HCT116 (cell line): ENCODE data around the gene RBM19. TPM values are rescaled to one million over a fixed set of nuclear protein-coding genes. Genes with fewer than 3 reads are reported as not detected.

Experiments
- ATAC-seq: fragments of 200-7000 bp; cut with Tn5 transposase; 2 replicates; pipeline ENCODE4 v1.9.1; 2020; ENCODE audit warnings: mild to moderate bottlenecking, moderate library complexity
- BruUV-seq: library from RNA; stranded (reverse); fragments of 400-500 nt; replicated peaks from 2 replicates; lab custom pipeline; 2021; lab: Mats Ljungman, UMichigan
- CTCF ChIA-PET: fragments of 300-600 bp; sonication (Branson Sonifier 250); formaldehyde crosslinking; loops from one replicate; lab custom pipeline; 2021; ENCODE audit warnings: antibody characterized with exemption; lab: Charles Lee
- POLR2A ChIA-PET: fragments of 300-600, 350-600 bp; sonication (Branson Sonifier 250); formaldehyde crosslinking; loops from one replicate; lab custom pipeline; 2021; ENCODE audit warnings: antibody characterized with exemption; lab: Charles Lee
- RAD21 ChIA-PET, 2 experiments: fragments of 300-600 bp; sonication (Branson Sonifier 250); formaldehyde crosslinking; loops; one replicate each; lab custom pipeline; 2023; ENCODE audit warnings: low total read pairs in 2 of 2; ENCODE audit not compliant: uncharacterized antibody in 2 of 2, unreplicated experiment in 2 of 2, low non-redundant PET in 1 of 2; lab: Charles Lee
- DNase-seq: peaks from one replicate; pipeline ENCODE4 v3.0.0-alpha.2; 2010; ENCODE audit warnings: low read depth, low spot score
- H2AFZ ChIP-seq: fragments of 200-600 bp; shearing (Covaris generic), sonication (generic); 2 replicates; pipeline ENCODE4 v1.6.1; 2017; ENCODE audit warnings: low read depth, mixed run types, mixed read lengths, antibody characterized with exemption, low read length; ENCODE audit not compliant: poor library complexity, severe bottlenecking
- H3K27ac ChIP-seq: 2 replicates; pipeline ENCODE4 v1.5.1; 2012; ENCODE audit warnings: low read depth, low read length
- H3K27me3 ChIP-seq: fragments of 200-600 bp; sonication (generic); 2 replicates; pipeline ENCODE4 v1.6.1; 2016; ENCODE audit warnings: mixed run types, low read length, mixed read lengths; ENCODE audit not compliant: insufficient read depth
- H3K36me3 ChIP-seq, 2 experiments: fragments of 200-500 bp in 1 of 2; fragments of 200-600 bp in 1 of 2; sonication (Bioruptor generic) in 1 of 2; sonication (generic) in 1 of 2; 2 replicates each; pipeline versions ENCODE4 v1.5.1 to v1.6.1; 2014 to 2016; ENCODE audit warnings: low read length in 2 of 2, inconsistent platforms in 1 of 2, mixed read lengths in 1 of 2, mixed run types in 1 of 2; ENCODE audit not compliant: insufficient read depth in 2 of 2, control insufficient read depth in 1 of 2
- H3K4me1 ChIP-seq, 2 experiments: fragments of 200-600 bp in 1 of 2; sonication (generic) in 1 of 2; 2 replicates each; pipeline versions ENCODE4 v1.5.1 to v1.6.1; 2012 to 2017; ENCODE audit warnings: low read length in 2 of 2, inconsistent platforms in 1 of 2, mild to moderate bottlenecking in 1 of 2, mixed read lengths in 1 of 2, mixed run types in 1 of 2, moderate library complexity in 1 of 2; ENCODE audit not compliant: insufficient read depth in 2 of 2, control insufficient read depth in 1 of 2
- H3K4me2 ChIP-seq: fragments of 200-600 bp; sonication (generic); 2 replicates; pipeline ENCODE4 v1.6.1; 2017; ENCODE audit warnings: mixed run types, low read length, mixed read lengths
- H3K4me3 ChIP-seq, 2 experiments: fragments of 200-600 bp in 1 of 2; sonication (generic) in 1 of 2; replicated peaks in 1 of 2; 2 replicates each; pipeline ENCODE4 v1.5.1; 2011 to 2016; ENCODE audit warnings: low read length in 2 of 2, control low read depth in 1 of 2, low read depth in 1 of 2, mild to moderate bottlenecking in 1 of 2, mixed read lengths in 1 of 2, mixed run types in 1 of 2
- H3K79me2 ChIP-seq: fragments of 200-600 bp; sonication (generic); 2 replicates; pipeline ENCODE4 v1.6.1; 2017; ENCODE audit warnings: mild to moderate bottlenecking, mixed run types, low read length, moderate library complexity, mixed read lengths; ENCODE audit not compliant: insufficient read depth
- H3K9ac ChIP-seq: fragments of 200-600 bp; sonication (generic); 2 replicates; pipeline ENCODE4 v1.6.1; 2016; ENCODE audit warnings: low read length, mixed read lengths
- H3K9me2 ChIP-seq: fragments of 200-600 bp; sonication (generic), shearing (Covaris generic); 2 replicates; pipeline ENCODE4 v1.6.1; 2017; ENCODE audit warnings: mixed run types, mild to moderate bottlenecking, moderate library complexity; ENCODE audit not compliant: insufficient read depth
- H3K9me3 ChIP-seq, 2 experiments: fragments of 200-500 bp in 1 of 2; fragments of 200-600 bp in 1 of 2; sonication (Bioruptor generic) in 1 of 2; sonication (generic) in 1 of 2; 2 replicates each; pipeline ENCODE4 v1.6.1; 2014 to 2017; ENCODE audit warnings: low read length in 2 of 2, mixed read lengths in 2 of 2, inconsistent platforms in 1 of 2, low read depth in 1 of 2, mild to moderate bottlenecking in 1 of 2, mixed run types in 1 of 2, moderate library complexity in 1 of 2; ENCODE audit not compliant: control insufficient read depth in 1 of 2, insufficient read depth in 1 of 2
- H4K20me1 ChIP-seq: fragments of 200-600 bp; sonication (generic), shearing (Covaris generic); 2 replicates; pipeline ENCODE4 v1.6.1; 2017; ENCODE audit warnings: mixed run types, mild to moderate bottlenecking, moderate library complexity; ENCODE audit not compliant: insufficient read depth
- CBX3 ChIP-seq: IDR thresholded peaks from 2 replicates; pipeline ENCODE4 v1.6.1; 2012; ENCODE audit warnings: low read depth
- ELF1 ChIP-seq: IDR thresholded peaks from 2 replicates; pipeline ENCODE4 v1.6.1; 2012; ENCODE audit warnings: low read depth, borderline replicate concordance
- FOSL1 ChIP-seq: IDR thresholded peaks from 2 replicates; pipeline ENCODE4 v1.6.1; 2012; ENCODE audit warnings: low read depth
- RAD21 ChIP-seq: IDR thresholded peaks from 2 replicates; pipeline ENCODE4 v1.6.1; 2012; ENCODE audit warnings: low read depth, mild to moderate bottlenecking
- SIN3A ChIP-seq: IDR thresholded peaks from 2 replicates; pipeline ENCODE4 v1.6.1; 2012; ENCODE audit warnings: low read depth
- TCF7L2 ChIP-seq: IDR thresholded peaks from 2 replicates; pipeline ENCODE4 v1.7.0; 2011; ENCODE audit warnings: borderline replicate concordance, inconsistent platforms; ENCODE audit not compliant: insufficient read depth, insufficient read length; ENCODE audit errors: extremely low read depth
- ZFX ChIP-seq: fragments of 450-650 bp; IDR thresholded peaks from 2 replicates; pipeline ENCODE4 v1.6.1; 2017
- ZNF274 ChIP-seq: fragments of 200-500 bp; sonication (Bioruptor generic); IDR thresholded peaks from 2 replicates; pipeline ENCODE4 v1.6.1; 2014; ENCODE audit warnings: mild to moderate bottlenecking, low read depth, low read length, inconsistent platforms
- intact Hi-C: fragments of 100-400 bp; cut with micrococcal nuclease; formaldehyde crosslinking; loops from 2 replicates; pipeline ENCODE4 v1.10.0; 2022
- total RNA-seq: library from RNA; stranded (reverse); gene quantifications from one replicate; pipeline ENCODE4 v1.2.1, GENCODE V29; 2021; ENCODE audit not compliant: unreplicated experiment
- TF ChIP-seq, protein P1 (sequence below): IDR thresholded peaks from 2 replicates; pipeline ENCODE4 v1.6.1; 2011; ENCODE audit warnings: mild to moderate bottlenecking, low read length, moderate library complexity; ENCODE audit not compliant: insufficient replicate concordance; ENCODE audit errors: extremely low read depth
- TF ChIP-seq, protein P2 (sequence below): IDR thresholded peaks from 2 replicates; pipeline ENCODE4 v1.6.1; 2012

Gene RBM19
- total RNA-seq, 1 experiment from 2014 or later = 30.7 TPM

DNA sequence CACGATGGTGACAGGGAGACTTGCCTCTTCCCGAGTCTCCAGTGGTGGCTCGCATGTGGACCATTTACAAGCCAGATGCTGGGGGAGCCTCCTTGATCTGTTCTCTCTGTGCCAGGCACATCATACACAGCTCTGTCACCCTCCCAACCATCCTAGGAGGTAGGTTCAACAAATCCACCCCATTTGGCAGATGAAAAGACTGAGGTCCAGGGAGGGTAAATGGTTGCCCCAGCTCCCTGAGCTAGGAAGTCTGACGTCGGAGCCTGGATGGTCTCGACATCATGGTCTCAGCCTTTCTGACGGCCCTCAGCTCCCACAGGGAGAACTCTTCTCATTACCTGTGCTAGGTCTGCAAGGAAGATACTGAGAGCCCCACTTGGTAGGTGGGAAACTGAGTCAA lies 189.6 kb downstream of the RBM19 start:
- H3K4me3 ChIP-seq = no peak overlapping the region
- no TSS peak for BruUV-seq
- DNase-seq (no peak), ATAC-seq (no peak)
- H4K20me1 ChIP-seq = no peaks in the 10 kb centered on the region
- H2AFZ ChIP-seq = no peak overlapping the region
- RAD21 ChIA-PET = no interaction called here
- H3K9me2 ChIP-seq = no peaks in the 10 kb centered on the region
- POLR2A ChIA-PET = no interaction called here
- no peak for TF ChIP-seq CBX3
- TF ChIP-seq, protein P1, sequence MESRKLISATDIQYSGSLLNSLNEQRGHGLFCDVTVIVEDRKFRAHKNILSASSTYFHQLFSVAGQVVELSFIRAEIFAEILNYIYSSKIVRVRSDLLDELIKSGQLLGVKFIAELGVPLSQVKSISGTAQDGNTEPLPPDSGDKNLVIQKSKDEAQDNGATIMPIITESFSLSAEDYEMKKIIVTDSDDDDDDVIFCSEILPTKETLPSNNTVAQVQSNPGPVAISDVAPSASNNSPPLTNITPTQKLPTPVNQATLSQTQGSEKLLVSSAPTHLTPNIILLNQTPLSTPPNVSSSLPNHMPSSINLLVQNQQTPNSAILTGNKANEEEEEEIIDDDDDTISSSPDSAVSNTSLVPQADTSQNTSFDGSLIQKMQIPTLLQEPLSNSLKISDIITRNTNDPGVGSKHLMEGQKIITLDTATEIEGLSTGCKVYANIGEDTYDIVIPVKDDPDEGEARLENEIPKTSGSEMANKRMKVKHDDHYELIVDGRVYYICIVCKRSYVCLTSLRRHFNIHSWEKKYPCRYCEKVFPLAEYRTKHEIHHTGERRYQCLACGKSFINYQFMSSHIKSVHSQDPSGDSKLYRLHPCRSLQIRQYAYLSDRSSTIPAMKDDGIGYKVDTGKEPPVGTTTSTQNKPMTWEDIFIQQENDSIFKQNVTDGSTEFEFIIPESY = no peak
- TF ChIP-seq SIN3A = no peak
- TF ChIP-seq TCF7L2 = no peak
- no peak for TF ChIP-seq RAD21
- TF ChIP-seq ZNF274 = no peak
- no peak for TF ChIP-seq ZFX
- no peak for TF ChIP-seq FOSL1
- TF ChIP-seq, protein P2, sequence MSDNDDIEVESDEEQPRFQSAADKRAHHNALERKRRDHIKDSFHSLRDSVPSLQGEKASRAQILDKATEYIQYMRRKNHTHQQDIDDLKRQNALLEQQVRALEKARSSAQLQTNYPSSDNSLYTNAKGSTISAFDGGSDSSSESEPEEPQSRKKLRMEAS = no peak
- no peak for TF ChIP-seq ELF1
- no peak overlapping the region for H3K27ac ChIP-seq
- H3K9me3 ChIP-seq = no peaks in the 10 kb centered on the region
- CTCF ChIA-PET = no interaction called here
- peaks cover 17% of the 10 kb centered on the region for H3K79me2 ChIP-seq
- H3K36me3 ChIP-seq = no peaks in the 10 kb centered on the region
- no peak overlapping the region for H3K4me2 ChIP-seq
- peaks cover 0 to 12% of the 10 kb centered on the region in 2 experiments; a peak in 2 of 4 replicates for H3K4me1 ChIP-seq
- H3K27me3 ChIP-seq = no peaks in the 10 kb centered on the region
- H3K9ac ChIP-seq = no peak overlapping the region
- intact Hi-C loops = no loop called here
